Right renal cortex interstitium (tissue), 3 donors: Measurements from ENCODE around the gene RUBCN. TPM values are rescaled to one million over a fixed set of nuclear protein-coding genes. Genes with fewer than 3 reads are reported as not detected.
"Not testable (repeated sequence)": the region's sequence is repeated elsewhere in the genome, so short reads cannot be mapped to it uniquely, and the experiment has no call there.

ENCODE experiments used
- DNase-seq, 3 donors: peaks; one replicate each; pipeline ENCODE4 v3.0.0-alpha.2; 2013; ENCODE audit warnings: low read depth in 3 of 3, low spot score in 2 of 3
- polyA plus RNA-seq, 3 donors: library from polyadenylated mRNA; unstranded; fragments of 120-200 nt; gene quantifications; one replicate each; pipeline ENCODE4 v1.2.1, GENCODE V29; 2013; ENCODE audit not compliant: insufficient read length in 3 of 3

RUBCN gene
- polyA plus RNA-seq, 3 donors, result 9.5 to 10.4 (median 9.6) TPM

DNA sequence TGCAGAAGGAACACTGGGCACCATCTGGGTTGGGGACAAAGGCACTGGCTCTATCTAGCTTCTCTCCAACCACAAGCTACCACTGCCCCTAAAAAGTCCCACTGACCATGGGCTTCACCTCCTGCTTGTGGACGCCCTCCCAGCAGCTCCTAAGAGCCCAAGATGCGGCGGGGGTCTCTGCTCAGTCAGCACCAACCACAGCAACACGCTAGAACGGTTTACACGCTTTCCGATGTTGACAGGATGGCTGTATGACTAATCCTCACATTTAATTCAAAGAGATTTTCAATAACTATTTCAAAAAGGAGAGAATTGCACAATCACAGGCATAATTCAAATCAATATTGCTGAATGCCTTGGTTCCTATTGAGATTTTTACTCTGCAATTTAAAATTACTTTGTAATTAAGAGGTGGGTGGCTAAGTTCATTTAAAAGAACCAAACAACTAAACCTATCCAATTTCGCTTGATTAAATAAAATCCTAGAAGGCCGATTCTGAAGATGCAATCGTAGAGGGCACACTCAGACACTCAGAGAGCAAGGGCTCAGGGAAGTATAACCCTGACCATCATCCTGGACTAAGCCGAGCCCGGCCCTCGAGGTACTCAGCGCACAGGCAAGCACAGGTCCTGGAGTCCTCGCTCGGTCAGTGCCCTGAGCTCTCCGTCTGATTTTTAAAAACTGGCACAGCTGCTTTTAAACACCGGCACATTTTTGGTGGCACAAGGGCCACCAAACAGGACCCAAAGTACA is 110.1 kb downstream of the RUBCN start:
- not testable (repeated sequence) for DNase-seq

DNA sequence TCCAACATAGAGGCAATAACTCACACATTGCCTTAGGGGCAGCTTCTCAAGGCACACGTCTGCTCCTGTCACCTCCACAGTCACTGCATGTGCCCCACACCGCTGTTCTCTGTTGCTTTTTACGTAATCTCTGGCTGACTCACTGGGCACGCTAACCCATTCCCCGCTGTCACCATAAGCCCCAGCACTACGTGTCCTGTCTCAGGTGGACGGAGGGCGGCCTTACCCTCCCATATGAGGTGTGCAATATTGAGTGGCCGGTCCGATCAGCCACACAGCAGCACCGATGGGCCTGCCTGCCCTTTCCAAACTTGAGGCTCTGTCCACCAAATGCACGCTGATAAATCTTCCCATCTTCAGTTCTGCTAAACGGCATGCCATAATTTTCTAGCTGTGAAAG is 115.2 kb downstream of the RUBCN start:
- not testable (repeated sequence) for DNase-seq

Other genes with a start within 250 kb of the RUBCN start
- gene BDH1, start 180.9 kb downstream of the RUBCN start, polyA plus RNA-seq, result 10 to 100 TPM; 39.9 to 44.2 (median 40.0) TPM
- 100 to 1,000 TPM in 2 of 3 donors, 10 to 100 TPM in 1; 99.4 to 111 (median 108) TPM for gene FYTTD1, start 13.0 kb upstream of the RUBCN start, polyA plus RNA-seq
- 10 to 100 TPM; 34.4 to 39.5 (median 36.0) TPM for gene LRCH3, start 54.4 kb upstream of the RUBCN start, polyA plus RNA-seq
- 1,000 to 10,000 TPM; 1,654 to 1,728 (median 1,670) TPM for gene RPL35A, start 213.3 kb upstream of the RUBCN start, polyA plus RNA-seq
- 1 to 10 TPM; 8.2 to 8.4 (median 8.2) TPM for gene LMLN, start 223.3 kb upstream of the RUBCN start, polyA plus RNA-seq